Hematopoietic multipotent progenitor cell treated with erythropoietin and hydrocortisone succinate and interleukin-3 and kit ligand, for 4 days (in vitro differentiated cells): ENCODE data around the gene NMRK2.
A peak's percentile ranks its signal among the peaks of the same experiment; 100 is the strongest.

ENCODE experiments used
- DNase-seq: peaks from one replicate; pipeline ENCODE4 v3.0.0-alpha.2; 2015

The NMRK2 gene

GRCh38 chr19:3982701-3983541, 50.1 kb downstream of the NMRK2 start:
- DNase-seq, result no peak

GRCh38 chr19:3983542-3983914, 50.7 kb downstream of the NMRK2 start:
- no peak for DNase-seq

GRCh38 chr19:3983936-3984583, 51.2 kb downstream of the NMRK2 start:
- no peak for DNase-seq

- DNase-seq, result no peak
These were observed 51.7 kb downstream of the NMRK2 start for GRCh38 chr19:3984584-3984907.

- DNase-seq, result peak; percentile 95
These were observed 52.2 kb downstream of the NMRK2 start, which contains the start of gene EEF2 for GRCh38 chr19:3984908-3985642. Gene EEF2, minus strand, starts transcription at chr19:3985463. Its CDS starts 83 bp downstream, at chr19:3985380.

GRCh38 chr19:3985643-3986259, 52.9 kb downstream of the NMRK2 start:
- DNase-seq, result no peak

GRCh38 chr19:3986260-3987041, 53.6 kb downstream of the NMRK2 start:
- peak; percentile 95 for DNase-seq

- DNase-seq, result peak; percentile 96
These were observed 54.9 kb downstream of the NMRK2 start for GRCh38 chr19:3987619-3988371.

GRCh38 chr19:3990815-3991117, 57.9 kb downstream of the NMRK2 start:
- no peak for DNase-seq
